Keratinocyte (primary cell): ENCODE data around the gene RGS3. TPM values are rescaled to one million over a fixed set of nuclear protein-coding genes. Genes with fewer than 3 reads are reported as not detected.

ENCODE experiments used
- DNase-seq: peaks from one replicate; pipeline ENCODE4 v3.0.0-alpha.2; 2011; ENCODE audit warnings: low read depth, missing footprints, low spot score
- FAIRE-seq: peaks from 2 replicates; lab custom pipeline; 2011; peaks lifted over from hg19 to GRCh38; lab: Jason Lieb, UNC
- H2AFZ ChIP-seq: 2 replicates; pipeline ENCODE4 v1.6.0; 2012; ENCODE audit warnings: low read length, control low read depth, inconsistent platforms; ENCODE audit not compliant: control insufficient read depth
- H3K27ac ChIP-seq: 2 replicates; pipeline ENCODE4 v1.5.1; 2011; ENCODE audit warnings: low read length; ENCODE audit not compliant: control insufficient read depth, insufficient read depth
- H3K27me3 ChIP-seq: 3 replicates; pipeline ENCODE4 v1.6.0; 2011; ENCODE audit warnings: low read length; ENCODE audit not compliant: control insufficient read depth, insufficient read depth; ENCODE audit errors: extremely low read depth
- H3K36me3 ChIP-seq, 2 experiments: 2 replicates in 1 of 2; 3 replicates in 1 of 2; pipeline ENCODE4 v1.5.1; 2011; ENCODE audit warnings: low read length in 2 of 2, mild to moderate bottlenecking in 1 of 2; ENCODE audit not compliant: control insufficient read depth in 2 of 2, insufficient read depth in 2 of 2; ENCODE audit errors: extremely low read depth in 1 of 2
- H3K4me1 ChIP-seq: 3 replicates; pipeline ENCODE4 v1.5.1; 2011; ENCODE audit warnings: low read length; ENCODE audit not compliant: control insufficient read depth, insufficient read depth; ENCODE audit errors: extremely low read depth
- H3K4me2 ChIP-seq: 3 replicates; pipeline ENCODE4 v1.6.0; 2011; ENCODE audit warnings: low read depth, low read length; ENCODE audit not compliant: control insufficient read depth, insufficient read depth; ENCODE audit errors: extremely low read depth
- H3K4me3 ChIP-seq, 3 experiments: fragments of 200-600 bp in 1 of 3; sonication (generic) in 1 of 3; 2 replicates in 2 of 3; 3 replicates in 1 of 3; pipeline ENCODE4 v1.5.1; 2011 to 2016; ENCODE audit warnings: low read length in 3 of 3, mild to moderate bottlenecking in 3 of 3, control low read depth in 2 of 3, inconsistent platforms in 1 of 3, low read depth in 1 of 3, mixed read lengths in 1 of 3, mixed run types in 1 of 3, moderate library complexity in 1 of 3; ENCODE audit not compliant: control insufficient read depth in 2 of 3, insufficient read depth in 2 of 3; ENCODE audit errors: extremely low read depth in 1 of 3
- H3K79me2 ChIP-seq: 2 replicates; pipeline ENCODE4 v1.6.0; 2012; ENCODE audit warnings: low read length; ENCODE audit not compliant: control insufficient read depth, insufficient read depth
- H3K9ac ChIP-seq: 3 replicates; pipeline ENCODE4 v1.6.0; 2011; ENCODE audit warnings: low read length; ENCODE audit not compliant: control insufficient read depth, insufficient read depth; ENCODE audit errors: extremely low read depth
- H3K9me1 ChIP-seq: 3 replicates; pipeline ENCODE4 v1.6.0; 2011; ENCODE audit warnings: low read length; ENCODE audit not compliant: control insufficient read depth, insufficient read depth; ENCODE audit errors: extremely low read depth
- H3K9me3 ChIP-seq: 2 replicates; pipeline ENCODE4 v1.5.1; 2012; ENCODE audit warnings: low read depth, low read length; ENCODE audit not compliant: control insufficient read depth
- H4K20me1 ChIP-seq: 3 replicates; pipeline ENCODE4 v1.6.0; 2011; ENCODE audit warnings: low read length; ENCODE audit not compliant: control insufficient read depth, insufficient read depth; ENCODE audit errors: extremely low read depth
- EZH2 ChIP-seq: IDR thresholded peaks from one replicate; pipeline ENCODE4 v1.6.1; 2012; ENCODE audit warnings: inconsistent platforms, mild to moderate bottlenecking, low read length, moderate library complexity
- dilution Hi-C: fragments of 300-500 bp; cut with MboI; formaldehyde crosslinking; loops from one replicate; pipeline ENCODE4 v1.7.0; 2020; ENCODE audit warnings: low sequenced_read_pairs; ENCODE audit not compliant: extremely low pct_ligation_motif_present
- polyA plus RNA-seq, 5 experiments: library from polyadenylated mRNA; depleted of rRNA in 3 of 5; stranded (reverse) in 3 of 5; stranded (forward) in 1 of 5; unstranded in 1 of 5; fragments of >200 nt; gene quantifications; 1 replicate in 1 of 5; 2 replicates in 3 of 5; 3 replicates in 1 of 5; pipeline versions ENCODE4 v1.2.1 to v1.2.3, GENCODE V29; 2011 to 2012; ENCODE audit warnings: missing spikeins in 2 of 5, low read depth in 1 of 5, low replicate concordance in 1 of 5
- TF ChIP-seq, protein P1 (sequence below), 3 experiments: IDR thresholded peaks in 1 of 3; conservative IDR thresholded peaks in 1 of 3; optimal IDR thresholded peaks in 1 of 3; 2 replicates in 2 of 3; 3 replicates in 1 of 3; pipeline versions ENCODE3 to v1.5.1; 2011; ENCODE audit warnings: low read length in 3 of 3, mild to moderate bottlenecking in 3 of 3, moderate library complexity in 2 of 3, control low read depth in 1 of 3, inconsistent platforms in 1 of 3; ENCODE audit not compliant: insufficient read depth in 2 of 3; ENCODE audit errors: extremely low read depth in 1 of 3

RGS3 gene
- polyA plus RNA-seq, 1 donor (not counting 4 experiments of a cell fraction or from before 2014, with no cell fraction given), result 19.6 TPM

DNA sequence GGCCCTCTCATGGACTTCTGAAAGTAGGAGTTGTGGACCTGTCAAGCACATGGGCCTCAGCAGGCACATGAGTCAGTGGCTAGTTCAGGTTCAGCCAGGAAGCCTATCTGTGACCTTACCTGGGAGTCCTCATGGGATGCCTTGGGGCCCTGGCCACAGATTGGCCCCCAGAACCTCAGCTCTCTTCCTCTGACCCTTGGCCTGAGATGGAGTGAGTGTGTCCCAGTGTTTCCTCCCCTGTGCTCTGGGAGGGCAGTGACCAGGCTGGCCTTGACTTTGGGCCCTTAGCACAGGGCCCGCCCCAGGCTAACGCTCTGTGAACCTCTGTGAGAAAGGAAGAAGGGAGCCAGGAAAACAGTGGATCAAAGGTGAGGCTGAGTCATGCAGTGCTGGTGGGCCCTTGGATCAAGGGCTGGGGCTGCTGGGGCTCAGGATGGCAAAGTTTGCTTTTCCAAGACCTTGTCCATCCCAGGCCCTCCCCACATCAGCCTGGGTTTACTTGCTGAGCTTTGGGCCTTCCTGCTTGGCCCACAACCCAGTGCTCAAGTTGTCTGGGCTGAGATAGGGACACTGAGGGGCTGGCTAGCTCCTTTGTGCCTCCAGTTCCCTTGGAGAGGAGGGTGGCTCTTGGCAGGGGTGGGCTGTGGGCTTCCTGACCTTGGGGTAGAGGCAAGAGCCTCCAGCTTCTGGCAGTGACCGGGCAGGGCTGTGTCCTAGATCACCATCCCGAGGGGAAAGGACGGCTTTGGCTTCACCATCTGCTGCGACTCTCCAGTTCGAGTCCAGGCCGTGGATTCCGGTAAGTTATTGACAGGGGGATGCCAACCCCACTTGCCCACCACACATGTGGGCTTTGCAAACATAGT is 41.4 kb downstream of the RGS3 start:
- Histone ChIP-seq H3K4me2 (no peak overlapping the region), H3K79me2 (no peaks in the 10 kb centered on the region), H3K9me1 (no peaks in the 10 kb centered on the region), H3K36me3 (no peaks in the 10 kb centered on the region), H3K4me1 (no peaks in the 10 kb centered on the region), H3K4me3 (no peak overlapping the region), H3K9ac (no peak overlapping the region), H3K9me3 (no peaks in the 10 kb centered on the region), H3K27me3 (no peaks in the 10 kb centered on the region), H4K20me1 (no peaks in the 10 kb centered on the region), H2AFZ (no peak overlapping the region), H3K27ac (no peak overlapping the region)
- no peak for DNase-seq
- dilution Hi-C loops, result no loop called here
- TF ChIP-seq EZH2, result no peak
- TF ChIP-seq, protein P1, sequence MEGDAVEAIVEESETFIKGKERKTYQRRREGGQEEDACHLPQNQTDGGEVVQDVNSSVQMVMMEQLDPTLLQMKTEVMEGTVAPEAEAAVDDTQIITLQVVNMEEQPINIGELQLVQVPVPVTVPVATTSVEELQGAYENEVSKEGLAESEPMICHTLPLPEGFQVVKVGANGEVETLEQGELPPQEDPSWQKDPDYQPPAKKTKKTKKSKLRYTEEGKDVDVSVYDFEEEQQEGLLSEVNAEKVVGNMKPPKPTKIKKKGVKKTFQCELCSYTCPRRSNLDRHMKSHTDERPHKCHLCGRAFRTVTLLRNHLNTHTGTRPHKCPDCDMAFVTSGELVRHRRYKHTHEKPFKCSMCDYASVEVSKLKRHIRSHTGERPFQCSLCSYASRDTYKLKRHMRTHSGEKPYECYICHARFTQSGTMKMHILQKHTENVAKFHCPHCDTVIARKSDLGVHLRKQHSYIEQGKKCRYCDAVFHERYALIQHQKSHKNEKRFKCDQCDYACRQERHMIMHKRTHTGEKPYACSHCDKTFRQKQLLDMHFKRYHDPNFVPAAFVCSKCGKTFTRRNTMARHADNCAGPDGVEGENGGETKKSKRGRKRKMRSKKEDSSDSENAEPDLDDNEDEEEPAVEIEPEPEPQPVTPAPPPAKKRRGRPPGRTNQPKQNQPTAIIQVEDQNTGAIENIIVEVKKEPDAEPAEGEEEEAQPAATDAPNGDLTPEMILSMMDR (optimal IDR thresholded peaks at IDR 0.05 in 1 of 3, IDR thresholded peaks at IDR 0.05 in 1 of 3, conservative IDR thresholded peaks at IDR 0.05 in 1 of 3; ENCODE audit: extremely low read depth in 1 of 3, insufficient read depth in 2 of 3, low read length in 3 of 3), result no peak
- FAIRE-seq, result no peak

- no peak overlapping the region for H3K27ac ChIP-seq
- TF ChIP-seq, protein P1 (optimal IDR thresholded peaks at IDR 0.05 in 1 of 3, IDR thresholded peaks at IDR 0.05 in 1 of 3, conservative IDR thresholded peaks at IDR 0.05 in 1 of 3; ENCODE audit: extremely low read depth in 1 of 3, insufficient read depth in 2 of 3, low read length in 3 of 3), result no peak
- TF ChIP-seq EZH2, result no peak
- no peak for DNase-seq
Measured at GRCh38 chr9:113506090-113506589, 42.6 kb downstream of the RGS3 start.

More at GRCh38 chr9:113506090-113506589, 42.6 kb downstream of the RGS3 start:
- dilution Hi-C loops, result no loop called here
- Histone ChIP-seq H3K9me3 (no peaks in the 10 kb centered on the region), H3K4me2 (no peak overlapping the region), H3K27me3 (no peaks in the 10 kb centered on the region), H3K36me3 (no peaks in the 10 kb centered on the region), H4K20me1 (no peaks in the 10 kb centered on the region), H3K9ac (no peak overlapping the region), H3K9me1 (no peaks in the 10 kb centered on the region), H3K4me3 (no peak overlapping the region), H3K79me2 (no peaks in the 10 kb centered on the region), H3K4me1 (no peaks in the 10 kb centered on the region), H2AFZ (no peak overlapping the region)
- no peak for FAIRE-seq
